HG02642 (cell line): ENCODE measurements around the gene ASTN2.

Experiments used
- ATAC-seq: cut with Tn5 transposase; IDR thresholded peaks from one replicate; pipeline ENCODE4 v1.9.1; 2021; ENCODE audit warnings: mild to moderate bottlenecking; ENCODE audit not compliant: unreplicated experiment, poor library complexity

The ASTN2 gene

GRCh38 chr9:116491219-116491618 lies 923.6 kb downstream of the ASTN2 start:
- no peak for ATAC-seq

- no peak for ATAC-seq
Measured at GRCh38 chr9:116490321-116490720, 924.5 kb downstream of the ASTN2 start.

GRCh38 chr9:116488373-116488772 lies 926.5 kb downstream of the ASTN2 start:
- ATAC-seq, result no peak

GRCh38 chr9:116484492-116485061 lies 930.3 kb downstream of the ASTN2 start:
- ATAC-seq, result no peak

GRCh38 chr9:116483622-116484491 lies 931.0 kb downstream of the ASTN2 start:
- no peak for ATAC-seq

GRCh38 chr9:116482740-116483139 lies 932.1 kb downstream of the ASTN2 start:
- ATAC-seq, result no peak

- no peak for ATAC-seq
Measured at GRCh38 chr9:116480700-116481099, 934.2 kb downstream of the ASTN2 start.

- ATAC-seq, result no peak
Measured at GRCh38 chr9:116479967-116480366, 934.9 kb downstream of the ASTN2 start.

GRCh38 chr9:116479056-116479544 lies 935.8 kb downstream of the ASTN2 start:
- no peak for ATAC-seq

- no peak for ATAC-seq
Measured at GRCh38 chr9:116477584-116478141, 937.2 kb downstream of the ASTN2 start.

- no peak for ATAC-seq
Measured at GRCh38 chr9:116476935-116477381, 937.9 kb downstream of the ASTN2 start.

GRCh38 chr9:116476002-116476401 lies 938.9 kb downstream of the ASTN2 start:
- no peak for ATAC-seq

GRCh38 chr9:116475201-116475600 lies 939.7 kb downstream of the ASTN2 start:
- no peak for ATAC-seq

- ATAC-seq, result no peak
Measured at GRCh38 chr9:116471944-116472506, 942.8 kb downstream of the ASTN2 start.

GRCh38 chr9:116471093-116471906 lies 943.6 kb downstream of the ASTN2 start:
- no peak for ATAC-seq

- ATAC-seq, result no peak
Measured at GRCh38 chr9:116468793-116469527, 945.9 kb downstream of the ASTN2 start.

- ATAC-seq, result no peak
Measured at GRCh38 chr9:116468369-116468768, 946.5 kb downstream of the ASTN2 start.

- ATAC-seq, result no peak
Measured at GRCh38 chr9:116467740-116468351, 947.0 kb downstream of the ASTN2 start.
